ENCODE data around the gene CDH22.
A peak's percentile ranks its signal among the peaks of the same experiment; 100 is the strongest.

The CDH22 gene

DNA sequence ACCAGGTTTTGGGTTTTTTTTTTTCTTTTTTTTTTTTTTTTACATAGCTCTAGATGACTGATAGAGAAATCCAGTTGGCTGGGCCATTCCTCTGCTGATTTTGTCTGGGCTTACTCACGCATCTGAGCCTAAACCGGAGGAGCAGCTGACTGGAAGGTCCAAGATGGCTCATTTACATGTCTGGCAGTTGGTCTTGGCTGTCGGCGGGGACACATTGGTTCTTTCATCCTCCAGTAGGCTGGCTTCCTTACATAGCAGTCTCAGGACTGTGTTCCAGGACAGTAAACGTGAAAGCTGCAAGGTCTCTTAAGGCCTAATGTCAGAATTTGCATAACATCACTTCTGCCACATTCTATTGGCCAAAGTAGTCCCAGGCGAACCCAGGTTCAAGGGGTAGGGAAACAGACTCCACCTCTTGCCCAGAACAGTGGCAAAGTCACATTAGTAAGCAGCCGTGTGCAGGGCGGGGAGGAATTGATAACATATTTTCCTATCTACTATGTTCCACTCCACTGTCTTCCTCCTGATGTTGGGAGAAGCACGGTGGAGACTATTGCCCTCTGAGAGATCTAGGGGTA is 87.0 kb downstream of the CDH22 start:
- DNase-seq: peak; percentile 52

DNA sequence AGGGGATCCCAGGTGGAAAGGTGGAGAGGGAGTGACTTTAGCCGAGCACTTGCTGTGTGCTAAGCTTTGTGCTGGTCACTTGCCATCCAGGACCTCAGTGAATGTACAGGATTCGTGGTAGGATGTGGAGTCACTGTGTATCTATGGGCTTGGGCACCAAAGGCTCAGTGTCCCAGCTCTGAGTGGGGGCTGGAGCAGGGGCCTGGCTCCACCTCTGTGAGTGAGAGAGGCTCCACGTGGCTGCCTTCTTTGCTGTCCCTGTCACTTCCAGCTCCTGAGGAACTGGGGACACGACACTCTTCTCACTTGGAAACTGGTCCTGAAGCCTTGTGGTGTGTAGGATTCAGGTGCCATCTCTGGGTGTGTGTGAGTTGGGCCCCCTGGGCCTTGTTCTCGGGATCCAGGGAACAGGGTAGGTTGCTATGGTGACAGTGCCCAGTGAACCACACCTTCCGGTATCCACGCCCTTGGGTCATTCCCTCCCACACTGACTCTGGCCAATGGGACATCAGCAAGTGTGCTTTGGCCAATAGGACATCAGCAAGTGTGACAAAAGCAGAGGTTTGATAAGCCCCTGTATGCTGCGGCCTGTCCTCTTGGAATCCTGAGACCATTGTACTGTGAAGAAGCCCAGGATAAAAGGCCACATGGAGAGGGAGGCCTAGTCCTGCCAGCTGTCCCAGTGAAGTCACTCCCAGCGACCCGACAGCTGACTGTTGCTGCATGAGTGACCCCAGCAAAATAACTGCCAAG is 87.7 kb downstream of the CDH22 start:
- Histone ChIP-seq H3K36me3 (no peaks in the 10 kb centered on the region), H3K9me3 (ENCODE audit: severe bottlenecking) (no peaks in the 10 kb centered on the region), H3K27me3 (ENCODE audit: insufficient read depth, low read depth, severe bottlenecking) (no peaks in the 10 kb centered on the region), H3K27ac (peak overlapping the region; percentile 90), H3K4me3 (ENCODE audit: low read depth, low read length) (0 out of 2 replicates have a peak overlapping the region, but pooled peaks have one; percentile 3)
- TF ChIP-seq CTCF (IDR thresholded peaks at IDR 0.05; ENCODE audit: low read depth, low read length): no peak
- DNase-seq: peak; percentile 95

More for the DNA sequence above, 87.0 kb downstream of the CDH22 start:
- no peak for TF ChIP-seq CTCF (IDR thresholded peaks at IDR 0.05; ENCODE audit: low read depth, low read length)
- Histone ChIP-seq H3K9me3 (ENCODE audit: severe bottlenecking) (no peaks in the 10 kb centered on the region), H3K27me3 (ENCODE audit: insufficient read depth, low read depth, severe bottlenecking) (no peaks in the 10 kb centered on the region), H3K36me3 (no peaks in the 10 kb centered on the region), H3K4me3 (ENCODE audit: low read depth, low read length) (no peak overlapping the region), H3K27ac (peak overlapping the region; percentile 90)

- DNase-seq: no peak
- Histone ChIP-seq H3K36me3 (no peaks in the 10 kb centered on the region), H3K27me3 (ENCODE audit: insufficient read depth, low read depth, severe bottlenecking) (no peaks in the 10 kb centered on the region), H3K9me3 (ENCODE audit: severe bottlenecking) (no peaks in the 10 kb centered on the region), H3K4me3 (ENCODE audit: low read depth, low read length) (no peak overlapping the region), H3K27ac (peak overlapping the region; percentile 90)
- TF ChIP-seq CTCF (IDR thresholded peaks at IDR 0.05; ENCODE audit: low read depth, low read length): no peak
Observed at GRCh38 chr20:46219920-46220319, 88.4 kb downstream of the CDH22 start.

DNA sequence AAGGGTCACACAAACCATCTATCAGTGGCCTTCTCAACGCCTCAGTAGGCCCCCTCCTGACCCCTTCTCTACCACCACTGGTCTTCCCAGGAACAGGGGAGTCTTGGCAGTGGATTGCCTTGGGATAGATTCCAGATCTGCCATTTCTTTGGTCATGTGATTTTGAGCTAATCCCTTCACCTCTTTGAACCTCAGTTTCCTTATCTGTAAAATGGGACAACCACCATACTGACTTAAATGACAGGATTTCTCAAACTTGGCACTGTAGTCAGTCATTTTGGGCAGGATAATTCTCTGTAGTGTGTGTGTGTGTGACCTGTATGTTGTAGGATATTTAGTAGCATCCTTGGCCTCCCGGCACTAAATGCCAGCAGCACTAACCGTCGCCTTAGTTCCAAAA is 89.1 kb downstream of the CDH22 start:
- H3K4me3 ChIP-seq (ENCODE audit: low read depth, low read length): no peak overlapping the region
- H3K27ac ChIP-seq: peak overlapping the region; percentile 90
- TF ChIP-seq CTCF (IDR thresholded peaks at IDR 0.05; ENCODE audit: low read depth, low read length): no peak
- H3K9me3 ChIP-seq (ENCODE audit: severe bottlenecking): no peaks in the 10 kb centered on the region
- H3K27me3 ChIP-seq (ENCODE audit: insufficient read depth, low read depth, severe bottlenecking): no peaks in the 10 kb centered on the region
- no peaks in the 10 kb centered on the region for H3K36me3 ChIP-seq
- DNase-seq: no peak

GRCh38 chr20:46218656-46219055 is 89.6 kb downstream of the CDH22 start:
- no peaks in the 10 kb centered on the region for H3K9me3 ChIP-seq (ENCODE audit: severe bottlenecking)
- no peak overlapping the region for H3K4me3 ChIP-seq (ENCODE audit: low read depth, low read length)
- no peaks in the 10 kb centered on the region for H3K27me3 ChIP-seq (ENCODE audit: insufficient read depth, low read depth, severe bottlenecking)
- no peaks in the 10 kb centered on the region for H3K36me3 ChIP-seq
- peak overlapping the region; percentile 90 for H3K27ac ChIP-seq
- DNase-seq: peak; percentile 72
- no peak for TF ChIP-seq CTCF (IDR thresholded peaks at IDR 0.05; ENCODE audit: low read depth, low read length)

Measured in WERI-Rb-1 (cell line).